H1 (cell line): ENCODE measurements around the gene GRAMD2A. TPM values are rescaled to one million over a fixed set of nuclear protein-coding genes. Genes with fewer than 3 reads are reported as not detected.

Source experiments
- BRCA1 ChIP-seq: IDR thresholded peaks from 2 replicates; pipeline ENCODE4 v1.6.1; 2012; ENCODE audit warnings: low read depth, low read length, improper control_type of control experiment
- CBX5 ChIP-seq: fragments of 300-800, 300-1000 bp; sonication (generic); IDR thresholded peaks from 2 replicates; pipeline ENCODE4 v1.7.1; 2016; ENCODE audit warnings: antibody characterized with exemption, low read length, low read depth
- CHD1 ChIP-seq: IDR thresholded peaks from 2 replicates; pipeline ENCODE4 v1.6.1; 2012; ENCODE audit warnings: low read depth, low read length, improper control_type of control experiment
- CHD2 ChIP-seq: IDR thresholded peaks from 2 replicates; pipeline ENCODE4 v1.6.1; 2012; ENCODE audit warnings: low read length, improper control_type of control experiment
- CREB1 ChIP-seq: IDR thresholded peaks from 2 replicates; pipeline ENCODE4 v1.6.1; 2012; ENCODE audit warnings: inconsistent platforms
- CTBP2 ChIP-seq: IDR thresholded peaks from 2 replicates; pipeline ENCODE4 v1.7.0; 2011; ENCODE audit warnings: borderline replicate concordance, mild to moderate bottlenecking, moderate library complexity, mixed read lengths, low read length; ENCODE audit not compliant: insufficient read depth, insufficient read length
- FOSL1 ChIP-seq: IDR thresholded peaks from 2 replicates; pipeline ENCODE4 v1.6.1; 2011; ENCODE audit warnings: mild to moderate bottlenecking, low read depth, low read length, moderate library complexity; ENCODE audit not compliant: insufficient read depth
- GTF2F1 ChIP-seq: IDR thresholded peaks from 2 replicates; pipeline ENCODE4 v1.6.1; 2012; ENCODE audit warnings: low read depth, low read length, improper control_type of control experiment, borderline replicate concordance
- HDAC2 ChIP-seq, 2 experiments: fragments of 300-600 bp in 1 of 2; sonication (generic) in 1 of 2; IDR thresholded peaks; 2 replicates each; pipeline ENCODE4 v1.6.1; 2011 to 2012; ENCODE audit warnings: low read depth in 2 of 2, low read length in 2 of 2, mild to moderate bottlenecking in 2 of 2, moderate library complexity in 2 of 2, borderline replicate concordance in 1 of 2, inconsistent platforms in 1 of 2
- JUND ChIP-seq: IDR thresholded peaks from 2 replicates; pipeline ENCODE4 v1.6.1; 2011; ENCODE audit warnings: mild to moderate bottlenecking, improper control_type of control experiment, low read length
- PHF8 ChIP-seq: fragments of 200-600 bp; sonication (generic); conservative IDR thresholded peaks from 2 replicates; pipeline ENCODE4 v1.7.1; 2012; ENCODE audit warnings: low read depth, mild to moderate bottlenecking, inconsistent platforms, low read length, moderate library complexity
- POLR2A ChIP-seq, 2 experiments: IDR thresholded peaks; 1 replicate in 1 of 2; 2 replicates in 1 of 2; pipeline ENCODE4 v1.6.1; 2011; ENCODE audit warnings: low read depth in 2 of 2, low read length in 2 of 2, mild to moderate bottlenecking in 2 of 2; ENCODE audit errors: control extremely low read depth in 1 of 2
- POLR2AphosphoS5 ChIP-seq: IDR thresholded peaks from 2 replicates; pipeline ENCODE4 v1.6.1; 2011; ENCODE audit warnings: low read depth, low read length
- RBBP5 ChIP-seq: IDR thresholded peaks from 2 replicates; pipeline ENCODE4 v1.7.1; 2012; ENCODE audit warnings: low read depth, mild to moderate bottlenecking, inconsistent platforms, low read length, moderate library complexity, borderline replicate concordance
- RFX5 ChIP-seq: IDR thresholded peaks from 2 replicates; pipeline ENCODE4 v1.6.1; 2011; ENCODE audit warnings: low read depth, low read length, improper control_type of control experiment, borderline replicate concordance
- RXRA ChIP-seq: IDR thresholded peaks from 2 replicates; pipeline ENCODE4 v1.6.1; 2011; ENCODE audit warnings: low read depth, mild to moderate bottlenecking, low read length, moderate library complexity; ENCODE audit not compliant: insufficient read depth
- SIN3A ChIP-seq, 2 experiments: IDR thresholded peaks in 1 of 2; conservative IDR thresholded peaks in 1 of 2; 2 replicates each; pipeline ENCODE4 v1.6.1; 2011 to 2012; ENCODE audit warnings: low read length in 2 of 2, improper control_type of control experiment in 1 of 2, low read depth in 1 of 2, mild to moderate bottlenecking in 1 of 2
- TAF7 ChIP-seq: optimal IDR thresholded peaks from 2 replicates; pipeline ENCODE3; 2011; ENCODE audit warnings: low read depth, mild to moderate bottlenecking, inconsistent platforms, low read length, moderate library complexity, borderline replicate concordance
- TBP ChIP-seq: IDR thresholded peaks from 2 replicates; pipeline ENCODE4 v1.6.1; 2011; ENCODE audit warnings: low read depth, low read length, improper control_type of control experiment
- polyA plus RNA-seq, 7 experiments: library from polyadenylated mRNA; depleted of rRNA in 3 of 7; stranded (reverse) in 5 of 7; unstranded in 2 of 7; fragments of >200 nt in 5 of 7; fragments of 200-250 nt in 2 of 7; gene quantifications; 1 replicate in 5 of 7; 2 replicates in 1 of 7; 4 replicates in 1 of 7; pipeline versions ENCODE4 v1.2.1 to v1.2.3, GENCODE V29; 2011 to 2013; ENCODE audit warnings: missing spikeins in 2 of 7, mixed read lengths in 2 of 7
- total RNA-seq: library from RNA; stranded (reverse); fragmentation: NEBNext Ultra II Directional; extraction: Animal tissue kit (Norgen Biotek cat#: 25700); gene quantifications from 2 replicates; pipeline ENCODE4 v1.2.1, GENCODE V29; 2021
- TF ChIP-seq, protein P1 (sequence below): IDR thresholded peaks from 2 replicates; pipeline ENCODE4 v1.6.1; 2011; ENCODE audit warnings: low read length, improper control_type of control experiment
- TF ChIP-seq, protein P2 (sequence below): IDR thresholded peaks from 2 replicates; pipeline ENCODE4 v1.6.1; 2012; ENCODE audit warnings: low read length, inconsistent platforms

GRAMD2A gene
- total and polyA plus RNA-seq, 2 of the 8 experiments (the other 6 are each of a cell fraction or from before 2014, with no cell fraction given): 0.57 to 1.5 TPM

DNA sequence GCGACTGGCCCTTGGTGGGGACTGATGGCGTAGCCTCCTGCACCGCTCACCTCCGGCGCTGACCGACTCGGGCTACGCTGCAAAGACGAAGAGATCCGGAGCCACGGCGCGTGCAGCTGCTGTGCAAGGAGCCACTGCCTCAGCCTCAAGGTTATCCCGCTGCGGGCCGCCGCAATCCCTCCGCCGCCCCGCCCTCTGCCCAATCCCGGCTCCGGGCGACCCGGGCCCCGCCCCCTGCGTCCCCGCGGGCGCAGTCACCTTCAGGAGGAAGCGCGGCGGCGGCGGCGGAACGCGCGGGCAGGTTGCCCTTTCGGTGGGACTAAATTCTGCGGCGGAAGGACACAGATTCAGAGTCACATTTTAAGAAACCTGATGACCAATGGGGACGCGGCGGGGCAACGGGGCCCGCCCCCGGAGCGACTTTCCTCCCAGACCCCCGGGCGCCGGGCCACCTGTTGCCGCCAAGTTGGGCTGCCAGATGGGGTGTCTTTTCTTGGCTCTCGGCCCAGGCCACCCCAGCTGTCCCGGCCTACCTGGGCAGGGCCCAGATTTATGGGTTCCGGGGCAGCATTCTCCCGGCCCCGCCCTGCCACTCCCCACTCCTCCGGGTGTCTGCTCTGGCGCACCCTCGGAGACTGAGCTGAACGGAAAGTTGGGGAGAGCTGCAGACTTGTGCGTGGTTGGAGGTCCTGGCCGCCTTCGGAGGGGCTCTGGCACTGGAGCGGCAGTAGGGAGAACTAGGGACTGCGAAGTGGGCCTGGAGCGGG, 33.7 kb upstream of the GRAMD2A start, which contains the start of gene PKM (continued):
- TF ChIP-seq, protein P1, sequence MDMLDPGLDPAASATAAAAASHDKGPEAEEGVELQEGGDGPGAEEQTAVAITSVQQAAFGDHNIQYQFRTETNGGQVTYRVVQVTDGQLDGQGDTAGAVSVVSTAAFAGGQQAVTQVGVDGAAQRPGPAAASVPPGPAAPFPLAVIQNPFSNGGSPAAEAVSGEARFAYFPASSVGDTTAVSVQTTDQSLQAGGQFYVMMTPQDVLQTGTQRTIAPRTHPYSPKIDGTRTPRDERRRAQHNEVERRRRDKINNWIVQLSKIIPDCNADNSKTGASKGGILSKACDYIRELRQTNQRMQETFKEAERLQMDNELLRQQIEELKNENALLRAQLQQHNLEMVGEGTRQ: 0 out of 2 replicates have a peak, but pooled peaks have one; percentile 36
- TF ChIP-seq RXRA (no peak), TBP (peak; percentile 96), CTBP2 (no peak), SIN3A (conservative IDR thresholded peaks at IDR 0.05 in 1 of 2, IDR thresholded peaks at IDR 0.05 in 1 of 2; ENCODE audit: low read depth in 1 of 2, low read length in 2 of 2) (peak; percentile 65 to 80; a peak in 2 of 4 replicates), CBX5 (no peak), CHD1 (no peak; the same call in 1 of the 2 replicates), FOSL1 (no peak), HDAC2 (IDR thresholded peaks at IDR 0.05; ENCODE audit: borderline replicate concordance in 1 of 2, low read depth in 2 of 2, low read length in 2 of 2) (peak in 1 of 2 experiments; percentile 44; a peak in 1 of 4 replicates), GTF2F1 (no peak; the same call in 1 of the 2 replicates), POLR2AphosphoS5 (peak; percentile 96), RBBP5 (0 out of 2 replicates have a peak, but pooled peaks have one; percentile 8), PHF8 (peak; percentile 71), CREB1 (peak; percentile 78), TAF7 (peak; percentile 96), JUND (peak; percentile 59; the same call in 1 of the 2 replicates), RFX5 (peak; percentile 22; the same call in 1 of the 2 replicates), POLR2A (IDR thresholded peaks at IDR 0.05; ENCODE audit: control extremely low read depth in 1 of 2, low read depth in 2 of 2, low read length in 2 of 2) (peak; percentile 94 to 98), CHD2 (peak; percentile 95), BRCA1 (no peak)
- TF ChIP-seq, protein P2, sequence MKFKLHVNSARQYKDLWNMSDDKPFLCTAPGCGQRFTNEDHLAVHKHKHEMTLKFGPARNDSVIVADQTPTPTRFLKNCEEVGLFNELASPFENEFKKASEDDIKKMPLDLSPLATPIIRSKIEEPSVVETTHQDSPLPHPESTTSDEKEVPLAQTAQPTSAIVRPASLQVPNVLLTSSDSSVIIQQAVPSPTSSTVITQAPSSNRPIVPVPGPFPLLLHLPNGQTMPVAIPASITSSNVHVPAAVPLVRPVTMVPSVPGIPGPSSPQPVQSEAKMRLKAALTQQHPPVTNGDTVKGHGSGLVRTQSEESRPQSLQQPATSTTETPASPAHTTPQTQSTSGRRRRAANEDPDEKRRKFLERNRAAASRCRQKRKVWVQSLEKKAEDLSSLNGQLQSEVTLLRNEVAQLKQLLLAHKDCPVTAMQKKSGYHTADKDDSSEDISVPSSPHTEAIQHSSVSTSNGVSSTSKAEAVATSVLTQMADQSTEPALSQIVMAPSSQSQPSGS: no peak
